HG02840 (cell line): Measurements from ENCODE around the gene IL17REL.

Source experiments
- ATAC-seq: cut with Tn5 transposase; IDR thresholded peaks from one replicate; pipeline ENCODE4 v1.9.1; 2021; ENCODE audit warnings: mild to moderate bottlenecking, moderate library complexity, moderate number of reproducible peaks; ENCODE audit not compliant: unreplicated experiment, low FRiP score

Gene IL17REL

GRCh38 chr22:50027639-50028537 is 15.3 kb upstream of the IL17REL start:
- no peak for ATAC-seq

- no peak for ATAC-seq
Measured at GRCh38 chr22:50025993-50026392, 13.4 kb upstream of the IL17REL start.

- no peak for ATAC-seq
Measured at GRCh38 chr22:50022171-50022819, 9.7 kb upstream of the IL17REL start.

- no peak for ATAC-seq
Measured at GRCh38 chr22:50020606-50021005, 8.0 kb upstream of the IL17REL start.

GRCh38 chr22:50019316-50019715 is 6.8 kb upstream of the IL17REL start:
- ATAC-seq = no peak

- no peak for ATAC-seq
Measured at GRCh38 chr22:50018608-50019285, 6.2 kb upstream of the IL17REL start.

- ATAC-seq = no peak
Measured at GRCh38 chr22:50017701-50018224, 5.2 kb upstream of the IL17REL start.

GRCh38 chr22:50016988-50017700 is 4.6 kb upstream of the IL17REL start:
- ATAC-seq = no peak

- no peak for ATAC-seq
Measured at GRCh38 chr22:50016308-50016987, 3.9 kb upstream of the IL17REL start.

- ATAC-seq = no peak
Measured at GRCh38 chr22:50015451-50016307, 3.1 kb upstream of the IL17REL start.

GRCh38 chr22:50014655-50015401 is 2.3 kb upstream of the IL17REL start:
- ATAC-seq = no peak

- ATAC-seq = no peak
Measured at GRCh38 chr22:50014053-50014501, 1.5 kb upstream of the IL17REL start.

GRCh38 chr22:50011447-50012210 is 936 bp downstream of the IL17REL start:
- ATAC-seq = no peak

GRCh38 chr22:50010676-50011446 is 1.7 kb downstream of the IL17REL start:
- no peak for ATAC-seq

- ATAC-seq = no peak
Measured at GRCh38 chr22:50009765-50010675, 2.5 kb downstream of the IL17REL start.

GRCh38 chr22:50009251-50009650 is 3.3 kb downstream of the IL17REL start:
- no peak for ATAC-seq
